GM23248 (cell line): Measurements from ENCODE around the gene TTC23L. TPM values are rescaled to one million over a fixed set of nuclear protein-coding genes. Genes with fewer than 3 reads are reported as not detected.
A peak's percentile ranks its signal among the peaks of the same experiment; 100 is the strongest.

Experiments used
- DNase-seq: peaks from one replicate; pipeline ENCODE4 v3.0.0-alpha.2; 2015
- H2AFZ ChIP-seq: fragments of 200-600 bp; sonication (generic); 2 replicates; pipeline ENCODE4 v1.6.1; 2016; ENCODE audit warnings: antibody characterized with exemption
- H3F3A ChIP-seq: fragments of 200-600 bp; sonication (generic); 2 replicates; pipeline ENCODE4 v1.6.1; 2016; ENCODE audit warnings: mild to moderate bottlenecking, antibody characterized with exemption, mixed run types; ENCODE audit not compliant: insufficient read depth
- H3K27ac ChIP-seq: fragments of 200-600 bp; sonication (generic); 2 replicates; pipeline ENCODE4 v1.5.1; 2016; ENCODE audit warnings: mild to moderate bottlenecking
- H3K27me3 ChIP-seq: fragments of 200-600 bp; sonication (generic); replicated peaks from 2 replicates; pipeline ENCODE4 v1.6.1; 2016; ENCODE audit warnings: mild to moderate bottlenecking; ENCODE audit not compliant: insufficient read depth
- H3K36me3 ChIP-seq: fragments of 200-600 bp; sonication (generic); 2 replicates; pipeline ENCODE4 v1.6.1; 2016; ENCODE audit warnings: low read depth, mild to moderate bottlenecking
- H3K4me1 ChIP-seq: fragments of 200-600 bp; sonication (generic); 2 replicates; pipeline ENCODE4 v1.6.1; 2016; ENCODE audit warnings: mild to moderate bottlenecking; ENCODE audit not compliant: insufficient read depth
- H3K4me2 ChIP-seq: fragments of 200-600 bp; sonication (generic); one replicate; pipeline ENCODE4 v1.6.1; 2016; ENCODE audit warnings: mild to moderate bottlenecking; ENCODE audit not compliant: unreplicated experiment
- H3K4me3 ChIP-seq: fragments of 200-600 bp; sonication (generic); 2 replicates; pipeline ENCODE4 v1.5.1; 2016; ENCODE audit warnings: mild to moderate bottlenecking
- H3K79me2 ChIP-seq: fragments of 200-600 bp; sonication (generic); 2 replicates; pipeline ENCODE4 v1.6.1; 2016; ENCODE audit warnings: mild to moderate bottlenecking; ENCODE audit not compliant: insufficient read depth
- H3K9ac ChIP-seq: fragments of 200-600 bp; sonication (generic); 2 replicates; pipeline ENCODE4 v1.6.1; 2016; ENCODE audit warnings: mild to moderate bottlenecking
- H3K9me2 ChIP-seq: fragments of 200-600 bp; sonication (generic); 2 replicates; pipeline ENCODE4 v1.6.1; 2016; ENCODE audit warnings: mixed run types, mild to moderate bottlenecking, moderate library complexity; ENCODE audit not compliant: insufficient read depth
- H3K9me3 ChIP-seq: fragments of 200-600 bp; sonication (generic); one replicate; pipeline ENCODE4 v1.6.1; 2017; ENCODE audit warnings: low read depth
- H4K20me1 ChIP-seq: fragments of 200-600 bp; sonication (generic); 2 replicates; pipeline ENCODE4 v1.6.0; 2016; ENCODE audit not compliant: insufficient read depth
- EZH2 ChIP-seq: fragments of 200-600 bp; sonication (generic); IDR thresholded peaks from 2 replicates; pipeline ENCODE4 v1.6.1; 2018; ENCODE audit warnings: antibody characterized with exemption, mild to moderate bottlenecking; ENCODE audit not compliant: insufficient read depth, poor library complexity, severe bottlenecking
- EZH2phosphoT487 ChIP-seq: fragments of 200-600 bp; sonication (generic); IDR thresholded peaks from 2 replicates; pipeline ENCODE4 v1.6.1; 2018; ENCODE audit warnings: antibody characterized with exemption, moderate library complexity, mild to moderate bottlenecking, low read depth; ENCODE audit not compliant: insufficient read depth
- WGBS, 2 experiments: methylation state at CpG; one replicate each; pipeline ENCODE4 v1.1.6; 2015 to 2017; ENCODE audit warnings: low lambda C conversion rate in 2 of 2, low coverage in 1 of 2; ENCODE audit errors: missing lambda C conversion rate in 2 of 2; 5-methylcytosine and 5-hydroxymethylcytosine counted together
- in situ Hi-C: fragments of 300-500 bp; cut with MboI; formaldehyde crosslinking; loops from 2 replicates; pipeline ENCODE4 v1.15.0; 2020
- polyA plus RNA-seq: library from polyadenylated mRNA; unstranded; fragments of >200 nt; fragmentation: Nextera tagmentation; extraction: Ambion mirVana; gene quantifications from 2 replicates; pipeline ENCODE4 v1.2.1, GENCODE V29; 2016
- total RNA-seq: library from RNA; depleted of rRNA; stranded (reverse); fragments of >200 nt; shearing (Covaris generic); gene quantifications from 2 replicates; pipeline ENCODE4 v1.2.3, GENCODE V29; 2014

TTC23L gene
- total and polyA plus RNA-seq, 2 experiments from 2014 or later: under 0.01 TPM; not detected in 1

- H3F3A ChIP-seq: no peaks in the 10 kb centered on the region
- no peaks in the 10 kb centered on the region for H3K27me3 ChIP-seq
- H3K9me3 ChIP-seq: no peaks in the 10 kb centered on the region
- H3K4me2 ChIP-seq: no peak overlapping the region
- no peaks in the 10 kb centered on the region for H3K9me2 ChIP-seq
- no peaks in the 10 kb centered on the region for H3K4me1 ChIP-seq
- H4K20me1 ChIP-seq: no peaks in the 10 kb centered on the region
- no peak for TF ChIP-seq EZH2phosphoT487
- TF ChIP-seq EZH2: no peak
- H3K4me3 ChIP-seq: no peak overlapping the region
- H3K79me2 ChIP-seq: no peaks in the 10 kb centered on the region
- no peak overlapping the region for H3K27ac ChIP-seq
- DNase-seq: no peak
- H3K36me3 ChIP-seq: no peaks in the 10 kb centered on the region
- H3K9ac ChIP-seq: no peak overlapping the region
- no peak overlapping the region for H2AFZ ChIP-seq
- in situ Hi-C loops: loop anchor here (25.0 kb wide), 1 partner anchor 869 kb away; the partner anchor contains the start of gene AMACR
Observed at GRCh38 chr5:34881246-34881645, 42.3 kb downstream of the TTC23L start.

DNA sequence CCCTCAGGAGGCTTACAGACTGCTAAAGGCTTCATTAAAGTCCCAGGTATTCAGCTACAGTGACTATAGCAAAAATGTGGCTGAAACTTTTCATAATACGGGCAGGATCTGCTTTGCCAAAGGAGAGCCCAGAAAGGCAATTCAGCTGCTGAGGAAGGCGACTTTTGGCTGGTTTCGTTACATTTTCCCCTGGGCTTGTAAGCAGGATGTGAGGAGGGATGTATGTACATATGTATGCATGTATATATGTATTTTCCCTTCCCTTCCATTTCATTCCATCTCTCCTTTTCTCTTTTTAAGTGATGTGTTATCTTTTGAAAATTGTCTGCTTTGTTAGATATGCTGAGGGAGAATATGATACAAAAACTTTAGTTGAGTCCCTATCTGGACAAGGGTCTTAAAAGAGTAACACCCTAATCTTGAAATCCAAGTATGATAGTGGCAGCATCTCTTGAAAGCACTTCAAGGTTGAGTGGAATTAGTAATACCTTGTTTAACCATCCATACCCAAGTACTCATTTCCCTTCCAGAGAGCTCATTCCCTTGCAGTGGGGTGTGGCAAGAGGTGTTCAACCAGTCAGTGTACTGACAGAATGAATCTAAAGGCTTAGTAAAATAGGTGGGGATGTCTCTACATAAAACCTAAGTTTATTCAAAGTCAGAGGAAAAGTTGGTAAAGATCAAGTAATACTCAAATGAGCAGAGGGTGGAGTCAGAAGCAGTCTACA, 47.6 kb downstream of the TTC23L start:
- Histone ChIP-seq H3K79me2 (no peaks in the 10 kb centered on the region), H3K9ac (no peak overlapping the region), H3K9me3 (no peaks in the 10 kb centered on the region), H3F3A (peaks cover 5% of the 10 kb centered on the region), H3K4me2 (no peak overlapping the region), H3K4me3 (no peak overlapping the region), H3K4me1 (peaks cover 5% of the 10 kb centered on the region), H3K36me3 (no peaks in the 10 kb centered on the region), H2AFZ (no peak overlapping the region), H3K9me2 (no peaks in the 10 kb centered on the region), H3K27ac (no peak overlapping the region), H4K20me1 (no peaks in the 10 kb centered on the region), H3K27me3 (no peaks in the 10 kb centered on the region)
- no peak for TF ChIP-seq EZH2phosphoT487
- no peak for TF ChIP-seq EZH2
- 95 to 100% methylated on average over 3 of the region's 3 CpGs for WGBS, 2 experiments
- no peak for DNase-seq
- in situ Hi-C loops: loop anchor here (25.0 kb wide), 1 partner anchor 874 kb away; the partner anchor contains the start of gene AMACR

DNA sequence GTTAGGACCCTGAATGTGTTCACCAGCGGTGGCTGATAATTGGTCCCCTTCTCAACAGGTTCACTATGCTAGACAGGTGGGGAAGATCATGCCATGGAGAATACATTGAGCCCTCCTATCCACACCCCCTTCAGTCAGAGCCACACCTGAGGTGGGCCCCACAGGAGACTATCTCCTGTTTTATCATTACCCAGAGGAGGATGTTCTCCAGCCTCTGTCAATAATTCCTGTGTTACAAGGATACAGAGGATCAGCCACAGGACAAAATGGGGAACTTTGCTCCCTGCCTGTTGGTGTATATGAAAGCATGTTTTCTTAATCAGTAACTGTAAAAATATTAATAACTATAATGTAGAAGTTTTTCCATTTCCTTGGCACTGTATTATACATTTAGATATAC, 50.4 kb downstream of the TTC23L start:
- H4K20me1 ChIP-seq: no peaks in the 10 kb centered on the region
- H3K36me3 ChIP-seq: no peaks in the 10 kb centered on the region
- H3K9me2 ChIP-seq: no peaks in the 10 kb centered on the region
- no peak overlapping the region for H3K4me2 ChIP-seq
- peaks cover 17% of the 10 kb centered on the region for H3F3A ChIP-seq
- no peaks in the 10 kb centered on the region for H3K9me3 ChIP-seq
- no peak for DNase-seq
- in situ Hi-C loops: loop anchor here (25.0 kb wide), 1 partner anchor 877 kb away; the partner anchor contains the start of gene AMACR
- H2AFZ ChIP-seq: no peak overlapping the region
- H3K4me3 ChIP-seq: no peak overlapping the region
- H3K79me2 ChIP-seq: no peaks in the 10 kb centered on the region
- no peak overlapping the region for H3K9ac ChIP-seq
- no peaks in the 10 kb centered on the region for H3K27me3 ChIP-seq
- H3K27ac ChIP-seq: no peak overlapping the region
- peaks cover 13% of the 10 kb centered on the region for H3K4me1 ChIP-seq
- WGBS, 2 experiments: 100% methylated on average over 1 of the region's 1 CpG
- TF ChIP-seq EZH2: no peak
- no peak for TF ChIP-seq EZH2phosphoT487

GRCh38 chr5:34891981-34892380, 53.0 kb downstream of the TTC23L start:
- Histone ChIP-seq H3K9ac (no peak overlapping the region), H3F3A (peaks cover 17% of the 10 kb centered on the region), H3K4me3 (peak overlapping the region; percentile 8; the same call in 1 of the 2 replicates), H3K36me3 (no peaks in the 10 kb centered on the region), H3K4me1 (peaks cover 13% of the 10 kb centered on the region), H3K27me3 (no peaks in the 10 kb centered on the region), H2AFZ (no peak overlapping the region), H4K20me1 (no peaks in the 10 kb centered on the region), H3K9me2 (no peaks in the 10 kb centered on the region), H3K27ac (peak overlapping the region; percentile 19; the same call in 1 of the 2 replicates), H3K4me2 (peak overlapping the region; percentile 56), H3K79me2 (no peaks in the 10 kb centered on the region), H3K9me3 (no peaks in the 10 kb centered on the region)
- in situ Hi-C loops: loop anchor here (25.0 kb wide), 1 partner anchor 880 kb away; the partner anchor contains the start of gene AMACR
- TF ChIP-seq EZH2 (no peak), EZH2phosphoT487 (no peak)
- WGBS, 2 experiments: 1 to 4% methylated on average over 5 of the region's 5 CpGs
- DNase-seq: peak; percentile 92
